AG09309 (cell line): ENCODE results near the gene RCAN1.
A peak's percentile ranks its signal among the peaks of the same experiment; 100 is the strongest.
"Not testable (repeated sequence)": the region's sequence is repeated elsewhere in the genome, so short reads cannot be mapped to it uniquely, and the experiment has no call there.

ENCODE experiments used
- DNase-seq: peaks from one replicate; pipeline ENCODE4 v3.0.0-alpha.2; 2010; ENCODE audit warnings: low read depth
- H3K4me3 ChIP-seq: 2 replicates; pipeline ENCODE4 v1.5.1; 2011; ENCODE audit warnings: mild to moderate bottlenecking, low read depth, low read length, moderate library complexity; ENCODE audit not compliant: control insufficient read depth
- TF ChIP-seq, protein P1 (sequence below): IDR thresholded peaks from 2 replicates; pipeline ENCODE4 v1.5.1; 2011; ENCODE audit warnings: mild to moderate bottlenecking, low read depth, low read length, inconsistent platforms; ENCODE audit not compliant: insufficient read depth, control insufficient read depth; ENCODE audit errors: missing control alignments

Gene RCAN1

DNA sequence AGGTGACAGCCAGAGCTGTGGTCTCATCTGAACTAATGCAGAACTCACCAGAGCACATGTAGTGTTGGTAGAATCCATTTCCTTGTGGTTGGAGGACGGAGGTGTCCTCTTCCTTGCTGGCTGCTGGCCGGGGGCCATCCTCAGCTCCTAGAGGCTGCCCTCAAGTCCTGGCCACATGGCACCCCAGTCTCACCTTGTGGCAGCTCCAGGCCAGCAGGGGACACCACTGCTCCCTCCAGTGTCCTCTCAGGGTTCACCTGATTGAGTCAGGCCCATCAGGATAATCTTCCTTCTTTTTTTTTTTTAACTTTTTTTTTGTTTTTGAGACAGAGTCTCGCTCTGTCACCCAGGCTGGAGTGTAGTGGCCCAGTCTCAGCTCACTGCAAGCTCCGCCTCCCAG, 105.8 kb downstream of the RCAN1 start:
- H3K4me3 ChIP-seq: no peak overlapping the region
- DNase-seq: no peak
- TF ChIP-seq, protein P1, sequence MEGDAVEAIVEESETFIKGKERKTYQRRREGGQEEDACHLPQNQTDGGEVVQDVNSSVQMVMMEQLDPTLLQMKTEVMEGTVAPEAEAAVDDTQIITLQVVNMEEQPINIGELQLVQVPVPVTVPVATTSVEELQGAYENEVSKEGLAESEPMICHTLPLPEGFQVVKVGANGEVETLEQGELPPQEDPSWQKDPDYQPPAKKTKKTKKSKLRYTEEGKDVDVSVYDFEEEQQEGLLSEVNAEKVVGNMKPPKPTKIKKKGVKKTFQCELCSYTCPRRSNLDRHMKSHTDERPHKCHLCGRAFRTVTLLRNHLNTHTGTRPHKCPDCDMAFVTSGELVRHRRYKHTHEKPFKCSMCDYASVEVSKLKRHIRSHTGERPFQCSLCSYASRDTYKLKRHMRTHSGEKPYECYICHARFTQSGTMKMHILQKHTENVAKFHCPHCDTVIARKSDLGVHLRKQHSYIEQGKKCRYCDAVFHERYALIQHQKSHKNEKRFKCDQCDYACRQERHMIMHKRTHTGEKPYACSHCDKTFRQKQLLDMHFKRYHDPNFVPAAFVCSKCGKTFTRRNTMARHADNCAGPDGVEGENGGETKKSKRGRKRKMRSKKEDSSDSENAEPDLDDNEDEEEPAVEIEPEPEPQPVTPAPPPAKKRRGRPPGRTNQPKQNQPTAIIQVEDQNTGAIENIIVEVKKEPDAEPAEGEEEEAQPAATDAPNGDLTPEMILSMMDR: peak; percentile 40

DNA sequence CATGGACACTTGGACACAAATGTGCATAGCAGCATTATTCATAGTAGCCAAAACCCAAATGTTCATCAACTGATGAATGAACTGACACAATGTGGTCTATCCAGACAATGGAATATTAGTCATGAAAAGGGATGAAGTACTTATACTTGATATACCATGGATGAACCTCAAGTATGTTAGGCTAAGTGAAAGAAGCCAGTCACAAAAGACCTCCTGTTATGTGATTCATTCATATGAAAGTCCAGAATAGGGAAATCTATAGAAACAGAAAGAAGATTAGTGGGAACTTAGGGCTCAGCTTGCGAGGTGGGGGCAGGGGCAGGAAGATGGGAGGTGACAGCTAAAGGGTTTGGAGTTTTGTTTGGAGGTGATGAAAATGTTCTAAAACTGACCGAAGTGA, 110.3 kb downstream of the RCAN1 start:
- TF ChIP-seq, protein P1: no peak
- DNase-seq: no peak
- H3K4me3 ChIP-seq: no peak overlapping the region

DNA sequence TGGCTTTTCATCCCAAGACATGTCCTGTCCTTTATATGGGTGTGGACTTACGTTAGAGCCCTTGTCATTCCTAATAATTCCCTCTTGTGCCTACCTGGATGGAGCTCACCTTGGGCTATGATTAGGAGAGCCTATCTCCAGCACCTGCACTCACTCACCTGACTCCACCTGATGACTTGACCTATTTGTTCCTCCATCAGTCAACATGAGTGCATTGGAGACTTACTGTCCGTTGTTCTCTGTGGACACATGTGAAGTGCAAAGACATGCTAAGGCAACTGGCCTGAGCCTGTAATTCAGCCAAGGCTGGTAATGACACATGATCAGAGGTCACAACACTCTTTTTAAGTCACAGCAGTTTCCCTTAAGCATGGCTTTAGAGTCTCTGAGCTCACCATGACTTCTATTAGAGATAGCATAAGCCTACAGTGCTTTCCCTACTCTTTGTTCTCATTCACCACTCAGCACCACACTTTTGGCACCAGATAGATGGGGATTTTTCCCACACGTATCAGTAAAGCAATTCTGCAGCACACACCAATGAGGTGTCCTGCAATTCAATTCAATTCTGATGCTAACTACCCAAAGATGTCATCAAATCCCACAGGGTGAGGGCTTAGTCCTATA, 112.3 kb downstream of the RCAN1 start:
- TF ChIP-seq, protein P1: no peak
- DNase-seq: no peak
- no peak overlapping the region for H3K4me3 ChIP-seq

DNA sequence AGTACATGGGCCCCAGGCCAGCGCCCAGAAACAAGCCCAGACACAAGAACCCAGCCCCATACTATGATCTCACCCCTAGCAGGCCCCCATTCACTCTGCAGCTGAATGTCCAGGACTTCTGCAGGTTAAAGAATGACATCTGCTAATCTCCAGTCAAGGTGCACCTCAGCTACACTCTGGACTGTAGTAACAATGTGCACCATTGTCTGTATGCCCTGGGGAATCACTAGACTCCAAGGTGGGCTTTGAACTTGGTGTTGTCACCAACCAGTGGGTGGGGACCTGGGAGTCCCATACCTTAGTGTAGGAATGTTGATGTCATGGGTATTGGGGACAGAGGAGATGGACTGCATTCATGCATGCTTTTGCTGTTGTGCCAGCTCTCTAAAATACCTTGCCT, 113.2 kb downstream of the RCAN1 start:
- TF ChIP-seq, protein P1: no peak
- no peak overlapping the region for H3K4me3 ChIP-seq
- DNase-seq: no peak

DNA sequence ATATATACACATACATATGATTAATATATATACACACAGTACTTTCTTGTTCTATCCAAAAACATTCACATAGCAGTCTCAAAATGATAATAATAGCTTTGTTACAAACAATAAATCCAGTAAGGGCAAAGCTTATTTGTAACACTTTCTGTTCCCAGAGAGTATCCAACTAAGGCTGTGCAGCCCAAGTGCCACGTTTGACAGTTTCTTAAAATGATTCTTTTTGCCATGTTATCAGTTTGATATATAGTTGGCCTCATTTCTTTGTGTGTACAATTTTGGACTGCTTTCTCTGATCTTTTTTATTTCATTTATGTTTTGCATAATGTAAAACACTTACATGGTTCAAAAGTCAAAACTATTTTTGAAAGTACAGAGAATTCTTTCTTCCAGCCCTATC, 114.7 kb downstream of the RCAN1 start:
- TF ChIP-seq, protein P1: no peak
- no peak for DNase-seq
- H3K4me3 ChIP-seq: no peak overlapping the region

DNA sequence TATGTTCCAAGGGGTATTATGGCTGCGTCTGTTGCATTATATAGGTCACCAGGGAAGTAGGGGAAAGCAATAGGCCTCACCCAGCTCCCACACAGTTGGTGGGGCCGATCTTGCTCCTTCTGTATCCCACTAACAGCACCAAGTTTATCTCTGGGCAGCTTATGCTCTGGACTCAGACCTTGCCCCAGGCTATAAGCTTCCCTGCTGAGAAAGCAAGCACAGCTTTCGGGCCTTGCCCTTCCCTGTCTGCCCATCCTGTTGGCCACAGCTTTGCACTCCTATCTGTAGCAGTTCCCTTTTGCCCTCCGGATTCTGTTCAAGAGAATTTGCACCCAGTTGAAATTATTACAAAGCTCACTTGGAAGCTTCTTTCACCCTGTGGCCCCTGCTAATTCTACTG, 115.8 kb downstream of the RCAN1 start:
- H3K4me3 ChIP-seq: no peak overlapping the region
- no peak for DNase-seq
- TF ChIP-seq, protein P1: no peak

DNA sequence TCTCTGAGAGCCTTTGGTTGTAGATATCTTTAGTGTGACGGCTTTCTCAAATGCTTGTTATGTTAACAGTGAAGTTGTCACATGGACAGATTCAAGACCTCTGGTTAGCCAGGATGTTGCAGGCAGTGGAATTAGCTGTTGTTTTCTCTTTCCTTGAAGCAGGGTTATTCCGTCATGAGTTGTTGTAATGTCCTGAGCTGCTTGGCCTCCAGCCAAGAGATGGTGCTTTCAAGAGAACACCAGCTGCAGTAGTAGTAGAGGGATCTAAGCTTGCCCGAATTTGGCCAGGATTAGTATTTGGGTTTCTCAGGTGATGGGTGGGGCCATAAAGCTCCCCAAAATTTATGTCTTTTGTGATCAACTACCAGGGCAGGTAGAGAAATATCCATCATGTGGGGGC, 116.3 kb downstream of the RCAN1 start:
- no peak overlapping the region for H3K4me3 ChIP-seq
- TF ChIP-seq, protein P1: no peak
- no peak for DNase-seq

DNA sequence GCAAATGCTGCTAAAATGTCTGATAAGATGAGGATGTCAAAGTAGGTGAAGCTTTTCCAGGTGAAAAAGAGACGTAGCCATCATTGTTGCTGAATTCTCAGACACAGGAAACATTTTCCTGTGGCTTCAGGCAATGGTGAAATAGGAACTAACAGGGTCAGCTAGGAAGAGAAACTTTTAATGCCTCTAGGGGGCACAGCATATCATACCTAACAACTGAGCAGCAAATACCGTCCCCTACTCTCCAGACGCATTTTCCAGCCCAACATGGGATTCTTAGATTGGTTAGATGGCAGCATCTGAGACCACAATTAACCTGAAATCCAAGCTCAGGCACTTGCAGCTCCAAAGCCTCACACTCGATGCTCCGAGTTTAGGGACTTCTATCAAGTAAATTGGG, 131.1 kb downstream of the RCAN1 start:
- not testable (repeated sequence) for DNase-seq, H3K4me3 ChIP-seq

DNA sequence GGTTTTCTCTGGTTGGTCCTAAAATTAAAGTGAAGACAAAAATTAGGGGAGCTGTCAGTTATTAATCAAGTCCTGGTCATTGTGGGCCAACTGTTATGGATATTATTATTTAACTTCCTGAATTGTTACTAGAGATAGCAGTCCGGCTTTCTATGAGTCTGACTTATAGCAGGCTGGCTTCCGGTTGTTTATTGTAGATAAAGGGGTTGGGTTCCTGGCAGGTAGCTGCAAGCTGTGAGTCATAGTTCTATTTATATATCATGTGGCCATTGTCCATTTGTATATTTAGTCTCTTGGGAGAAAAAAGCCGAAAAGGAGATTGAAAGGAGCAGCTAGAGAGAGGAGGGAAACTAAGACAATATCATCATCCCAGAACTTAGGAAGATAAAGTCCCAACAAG, 131.5 kb downstream of the RCAN1 start:
- DNase-seq, H3K4me3 ChIP-seq: not testable (repeated sequence)

DNA sequence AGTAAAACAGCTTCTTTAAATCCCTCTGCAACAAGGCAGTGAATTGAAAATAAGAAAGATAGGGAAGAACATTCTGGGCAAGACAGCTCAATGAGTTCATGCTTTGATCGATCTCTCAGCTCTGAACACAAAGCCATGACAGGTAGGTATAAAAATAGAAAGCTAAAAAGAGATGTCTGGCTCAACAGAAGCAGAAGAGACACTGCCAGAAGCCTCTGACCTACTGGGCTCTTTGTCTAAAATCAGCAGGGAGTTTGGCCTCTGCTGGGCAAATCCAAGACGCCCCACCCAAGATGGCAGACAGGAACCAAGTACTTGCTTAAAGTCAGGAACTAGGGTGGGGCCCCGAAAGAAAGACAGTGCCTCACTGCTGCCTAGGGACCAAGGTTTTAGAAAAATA, 147.6 kb downstream of the RCAN1 start:
- H3K4me3 ChIP-seq, DNase-seq: not testable (repeated sequence)
